Parathyroid adenoma (tissue), 2 donors: ENCODE data around the gene GPATCH1.

Experiments
- H2AFZ ChIP-seq: fragments of 300-600 bp; sonication (generic); one replicate; pipeline ENCODE4 v1.7.0; 2017; ENCODE audit warnings: antibody characterized with exemption, mild to moderate bottlenecking
- H3K27ac ChIP-seq: fragments of 300-600 bp; sonication (generic); one replicate; pipeline ENCODE4 v1.7.0; 2017
- H3K27me3 ChIP-seq: fragments of 300-600 bp; sonication (generic); one replicate; pipeline ENCODE4 v1.7.0; 2017; ENCODE audit warnings: low read length; ENCODE audit not compliant: control insufficient read depth, insufficient read depth
- H3K36me3 ChIP-seq: fragments of 300-600 bp; sonication (generic); one replicate; pipeline ENCODE4 v1.7.0; 2017; ENCODE audit warnings: low read length; ENCODE audit not compliant: control insufficient read depth, insufficient read depth
- H3K4me1 ChIP-seq: fragments of 300-600 bp; sonication (generic); one replicate; pipeline ENCODE4 v1.7.0; 2017; ENCODE audit warnings: control low read depth
- H3K4me2 ChIP-seq: fragments of 300-600 bp; sonication (generic); one replicate; pipeline ENCODE4 v1.7.0; 2017; ENCODE audit warnings: low read length
- H3K4me3 ChIP-seq: fragments of 300-600 bp; sonication (generic); one replicate; pipeline ENCODE4 v1.7.0; 2017; ENCODE audit warnings: low read depth, low read length
- H3K79me2 ChIP-seq: fragments of 300-600 bp; sonication (generic); one replicate; pipeline ENCODE4 v1.7.0; 2017; ENCODE audit warnings: control low read depth
- H3K9ac ChIP-seq: fragments of 300-600 bp; sonication (generic); one replicate; pipeline ENCODE4 v1.7.0; 2017; ENCODE audit warnings: mild to moderate bottlenecking
- H3K9me3 ChIP-seq: fragments of 300-600 bp; sonication (generic); one replicate; pipeline ENCODE4 v1.7.0; 2017; ENCODE audit warnings: low read length; ENCODE audit not compliant: control insufficient read depth
- CTCF ChIP-seq: fragments of 300-600 bp; sonication (generic); IDR thresholded peaks from one replicate; pipeline ENCODE4 v1.7.0; 2017; ENCODE audit warnings: antibody characterized with exemption, mild to moderate bottlenecking
- donor health status: primary hyperparathyroidism.

GPATCH1 gene

GRCh38 chr19:33048806-33049676 lies 31.9 kb upstream of the GPATCH1 start:
- Histone ChIP-seq H3K4me1 (peaks cover 13% of the 10 kb centered on the region), H3K79me2 (peaks cover 34% of the 10 kb centered on the region), H3K4me3 (no peak overlapping the region), H3K27ac (no peak overlapping the region), H3K36me3 (no peaks in the 10 kb centered on the region), H3K4me2 (no peak overlapping the region), H3K27me3 (no peaks in the 10 kb centered on the region), H2AFZ (no peak overlapping the region), H3K9ac (no peak overlapping the region), H3K9me3 (no peaks in the 10 kb centered on the region)
- no peak for TF ChIP-seq CTCF

- no peak overlapping the region for H3K9ac ChIP-seq
- H3K4me3 ChIP-seq, result no peak overlapping the region
- H3K27me3 ChIP-seq, result no peaks in the 10 kb centered on the region
- no peak overlapping the region for H3K27ac ChIP-seq
- H3K4me2 ChIP-seq, result no peak overlapping the region
- TF ChIP-seq CTCF, result no peak
- no peaks in the 10 kb centered on the region for H3K9me3 ChIP-seq
- H2AFZ ChIP-seq, result no peak overlapping the region
- H3K79me2 ChIP-seq, result peaks cover 39% of the 10 kb centered on the region
- H3K36me3 ChIP-seq, result no peaks in the 10 kb centered on the region
- H3K4me1 ChIP-seq, result peaks cover 13% of the 10 kb centered on the region
Measured at GRCh38 chr19:33050110-33050509, 30.9 kb upstream of the GPATCH1 start.

GRCh38 chr19:33052352-33052972 lies 28.5 kb upstream of the GPATCH1 start:
- H3K9me3 ChIP-seq, result no peaks in the 10 kb centered on the region
- no peak overlapping the region for H3K4me3 ChIP-seq
- TF ChIP-seq CTCF, result no peak
- H3K4me1 ChIP-seq, result peaks cover 12% of the 10 kb centered on the region
- peaks cover 28% of the 10 kb centered on the region for H3K79me2 ChIP-seq
- peak overlapping the region; percentile 47 for H3K4me2 ChIP-seq
- peak overlapping the region; percentile 45 for H3K27ac ChIP-seq
- H2AFZ ChIP-seq, result no peak overlapping the region
- no peaks in the 10 kb centered on the region for H3K27me3 ChIP-seq
- H3K9ac ChIP-seq, result no peak overlapping the region
- H3K36me3 ChIP-seq, result no peaks in the 10 kb centered on the region

- H3K9me3 ChIP-seq, result no peaks in the 10 kb centered on the region
- H3K79me2 ChIP-seq, result peaks cover 17% of the 10 kb centered on the region
- H3K27me3 ChIP-seq, result no peaks in the 10 kb centered on the region
- H3K4me1 ChIP-seq, result peaks cover 10% of the 10 kb centered on the region
- no peak overlapping the region for H3K9ac ChIP-seq
- no peak for TF ChIP-seq CTCF
- no peak overlapping the region for H3K4me2 ChIP-seq
- H3K36me3 ChIP-seq, result no peaks in the 10 kb centered on the region
- H3K27ac ChIP-seq, result no peak overlapping the region
- H3K4me3 ChIP-seq, result no peak overlapping the region
- H2AFZ ChIP-seq, result no peak overlapping the region
Measured at GRCh38 chr19:33054623-33055022, 26.4 kb upstream of the GPATCH1 start.
